ENCODE results near the gene SMYD2.

SMYD2 gene

GRCh38 chr1:214329470-214330220, 48.7 kb downstream of the SMYD2 start:
- no peak for DNase-seq (ENCODE audit: low spot score)

GRCh38 chr1:214330222-214330621, 49.3 kb downstream of the SMYD2 start:
- DNase-seq (ENCODE audit: low spot score), result no peak

- no peak for DNase-seq (ENCODE audit: low spot score)
Observed at GRCh38 chr1:214330715-214331114, 49.8 kb downstream of the SMYD2 start.

- no peak for DNase-seq (ENCODE audit: low spot score)
Observed at GRCh38 chr1:214331180-214331579, 50.2 kb downstream of the SMYD2 start.

GRCh38 chr1:214331827-214332423, 51.0 kb downstream of the SMYD2 start:
- DNase-seq (ENCODE audit: low spot score), result peak; percentile 62

- peak; percentile 59 for DNase-seq (ENCODE audit: low spot score)
Observed at GRCh38 chr1:214332946-214333798, 52.2 kb downstream of the SMYD2 start.

GRCh38 chr1:214335567-214335966, 54.6 kb downstream of the SMYD2 start:
- DNase-seq (ENCODE audit: low spot score), result no peak

GRCh38 chr1:214337015-214337414, 56.1 kb downstream of the SMYD2 start:
- DNase-seq (ENCODE audit: low spot score), result no peak

GRCh38 chr1:214337511-214337910, 56.6 kb downstream of the SMYD2 start:
- DNase-seq (ENCODE audit: low spot score), result no peak

GRCh38 chr1:214338212-214338611, 57.3 kb downstream of the SMYD2 start:
- DNase-seq (ENCODE audit: low spot score), result no peak

- no peak for DNase-seq (ENCODE audit: low spot score)
Observed at GRCh38 chr1:214341459-214341858, 60.5 kb downstream of the SMYD2 start.

- DNase-seq (ENCODE audit: low spot score), result no peak
Observed at GRCh38 chr1:214341932-214342331, 61.0 kb downstream of the SMYD2 start.

GRCh38 chr1:214342525-214342924, 61.6 kb downstream of the SMYD2 start:
- DNase-seq (ENCODE audit: low spot score), result no peak

GRCh38 chr1:214344897-214345296, 63.9 kb downstream of the SMYD2 start:
- DNase-seq (ENCODE audit: low spot score), result no peak

- DNase-seq (ENCODE audit: low spot score), result no peak
Observed at GRCh38 chr1:214349008-214349407, 68.0 kb downstream of the SMYD2 start.

- DNase-seq (ENCODE audit: low spot score), result no peak
Observed at GRCh38 chr1:214349781-214350180, 68.8 kb downstream of the SMYD2 start.

- DNase-seq (ENCODE audit: low spot score), result no peak
Observed at GRCh38 chr1:214351551-214352277, 70.8 kb downstream of the SMYD2 start.

- DNase-seq (ENCODE audit: low spot score), result no peak
Observed at GRCh38 chr1:214352838-214353237, 71.9 kb downstream of the SMYD2 start.

- no peak for DNase-seq (ENCODE audit: low spot score)
Observed at GRCh38 chr1:214354440-214355148, 73.6 kb downstream of the SMYD2 start.

GRCh38 chr1:214360116-214360515, 79.2 kb downstream of the SMYD2 start:
- no peak for DNase-seq (ENCODE audit: low spot score)

- peak; percentile 2 for DNase-seq (ENCODE audit: low spot score)
Observed at GRCh38 chr1:214360525-214361164, 79.7 kb downstream of the SMYD2 start.
